Ishikawa (cell line): ENCODE results near the gene GNAL.

Experiments
- CEBPB ChIP-seq: IDR thresholded peaks from 2 replicates; pipeline ENCODE4 v1.6.1; 2012
- CREB1 ChIP-seq: IDR thresholded peaks from 2 replicates; pipeline ENCODE4 v1.6.1; 2012; ENCODE audit warnings: low read depth
- EGR1 ChIP-seq: IDR thresholded peaks from 2 replicates; pipeline ENCODE4 v1.6.1; 2012
- EP300 ChIP-seq: IDR thresholded peaks from 2 replicates; pipeline ENCODE4 v1.6.1; 2012; ENCODE audit warnings: borderline replicate concordance
- FOXM1 ChIP-seq: IDR thresholded peaks from 2 replicates; pipeline ENCODE4 v1.6.1; 2012; ENCODE audit warnings: low read depth, borderline replicate concordance
- NFIC ChIP-seq: IDR thresholded peaks from 2 replicates; pipeline ENCODE4 v1.6.1; 2012
- RAD21 ChIP-seq: IDR thresholded peaks from 2 replicates; pipeline ENCODE4 v1.6.1; 2012; ENCODE audit warnings: low read depth
- TAF1 ChIP-seq: IDR thresholded peaks from 2 replicates; pipeline ENCODE4 v1.6.1; 2012; ENCODE audit warnings: low read depth, mild to moderate bottlenecking
- TCF12 ChIP-seq: IDR thresholded peaks from 2 replicates; pipeline ENCODE4 v1.6.1; 2012; ENCODE audit warnings: low read depth
- TEAD4 ChIP-seq: IDR thresholded peaks from 2 replicates; pipeline ENCODE4 v1.6.1; 2012
- YY1 ChIP-seq: IDR thresholded peaks from 2 replicates; pipeline ENCODE4 v1.6.1; 2012; ENCODE audit warnings: low read depth
- ZBTB7A ChIP-seq: IDR thresholded peaks from 2 replicates; pipeline ENCODE4 v1.6.1; 2012; ENCODE audit warnings: low read depth
- TF ChIP-seq, protein P1 (sequence below): IDR thresholded peaks from 2 replicates; pipeline ENCODE4 v1.6.1; 2012; ENCODE audit warnings: low read depth, mild to moderate bottlenecking
- TF ChIP-seq, protein P2 (sequence below): IDR thresholded peaks from 2 replicates; pipeline ENCODE4 v1.6.1; 2012
- TF ChIP-seq, protein P3 (sequence below): IDR thresholded peaks from 2 replicates; pipeline ENCODE4 v1.6.1; 2012

GNAL gene

DNA sequence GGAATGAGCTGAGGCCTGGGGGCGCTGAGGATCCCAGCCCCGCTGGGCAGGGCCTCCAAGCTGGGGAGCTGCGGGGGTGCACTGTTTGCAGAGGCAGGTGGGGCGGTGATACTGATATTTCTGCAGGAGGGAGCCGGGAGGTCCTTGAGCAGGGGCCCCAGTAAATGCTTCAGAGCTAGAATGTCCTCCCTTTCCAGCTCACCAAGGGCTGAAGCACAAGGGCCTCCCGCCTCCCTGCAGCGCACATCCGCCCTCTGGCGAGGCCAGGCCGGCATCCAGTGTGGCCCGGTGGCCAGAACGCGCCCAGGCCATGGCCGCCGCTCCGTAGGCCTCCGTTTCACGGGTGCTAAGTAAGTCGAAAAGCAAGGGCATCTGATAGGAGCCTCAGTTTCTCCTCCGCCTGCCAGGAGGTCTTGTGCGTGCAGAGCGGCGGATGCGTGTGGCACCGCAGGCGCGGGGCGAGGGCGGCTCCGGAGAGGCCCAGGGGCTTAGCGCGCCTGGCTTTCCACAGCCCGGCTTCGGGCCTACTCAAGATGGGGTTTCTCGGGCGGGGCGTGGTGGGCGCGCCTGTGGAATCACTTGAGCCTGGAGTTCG, 132.7 kb downstream of the GNAL start:
- TF ChIP-seq, protein P1, sequence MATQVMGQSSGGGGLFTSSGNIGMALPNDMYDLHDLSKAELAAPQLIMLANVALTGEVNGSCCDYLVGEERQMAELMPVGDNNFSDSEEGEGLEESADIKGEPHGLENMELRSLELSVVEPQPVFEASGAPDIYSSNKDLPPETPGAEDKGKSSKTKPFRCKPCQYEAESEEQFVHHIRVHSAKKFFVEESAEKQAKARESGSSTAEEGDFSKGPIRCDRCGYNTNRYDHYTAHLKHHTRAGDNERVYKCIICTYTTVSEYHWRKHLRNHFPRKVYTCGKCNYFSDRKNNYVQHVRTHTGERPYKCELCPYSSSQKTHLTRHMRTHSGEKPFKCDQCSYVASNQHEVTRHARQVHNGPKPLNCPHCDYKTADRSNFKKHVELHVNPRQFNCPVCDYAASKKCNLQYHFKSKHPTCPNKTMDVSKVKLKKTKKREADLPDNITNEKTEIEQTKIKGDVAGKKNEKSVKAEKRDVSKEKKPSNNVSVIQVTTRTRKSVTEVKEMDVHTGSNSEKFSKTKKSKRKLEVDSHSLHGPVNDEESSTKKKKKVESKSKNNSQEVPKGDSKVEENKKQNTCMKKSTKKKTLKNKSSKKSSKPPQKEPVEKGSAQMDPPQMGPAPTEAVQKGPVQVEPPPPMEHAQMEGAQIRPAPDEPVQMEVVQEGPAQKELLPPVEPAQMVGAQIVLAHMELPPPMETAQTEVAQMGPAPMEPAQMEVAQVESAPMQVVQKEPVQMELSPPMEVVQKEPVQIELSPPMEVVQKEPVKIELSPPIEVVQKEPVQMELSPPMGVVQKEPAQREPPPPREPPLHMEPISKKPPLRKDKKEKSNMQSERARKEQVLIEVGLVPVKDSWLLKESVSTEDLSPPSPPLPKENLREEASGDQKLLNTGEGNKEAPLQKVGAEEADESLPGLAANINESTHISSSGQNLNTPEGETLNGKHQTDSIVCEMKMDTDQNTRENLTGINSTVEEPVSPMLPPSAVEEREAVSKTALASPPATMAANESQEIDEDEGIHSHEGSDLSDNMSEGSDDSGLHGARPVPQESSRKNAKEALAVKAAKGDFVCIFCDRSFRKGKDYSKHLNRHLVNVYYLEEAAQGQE, result no peak
- no peak for TF ChIP-seq ZBTB7A
- TF ChIP-seq FOXM1, result no peak
- TF ChIP-seq CREB1, result no peak
- no peak for TF ChIP-seq TCF12
- no peak for TF ChIP-seq RAD21
- TF ChIP-seq, protein P2, sequence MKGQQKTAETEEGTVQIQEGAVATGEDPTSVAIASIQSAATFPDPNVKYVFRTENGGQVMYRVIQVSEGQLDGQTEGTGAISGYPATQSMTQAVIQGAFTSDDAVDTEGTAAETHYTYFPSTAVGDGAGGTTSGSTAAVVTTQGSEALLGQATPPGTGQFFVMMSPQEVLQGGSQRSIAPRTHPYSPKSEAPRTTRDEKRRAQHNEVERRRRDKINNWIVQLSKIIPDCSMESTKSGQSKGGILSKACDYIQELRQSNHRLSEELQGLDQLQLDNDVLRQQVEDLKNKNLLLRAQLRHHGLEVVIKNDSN, result no peak
- TF ChIP-seq, protein P3, sequence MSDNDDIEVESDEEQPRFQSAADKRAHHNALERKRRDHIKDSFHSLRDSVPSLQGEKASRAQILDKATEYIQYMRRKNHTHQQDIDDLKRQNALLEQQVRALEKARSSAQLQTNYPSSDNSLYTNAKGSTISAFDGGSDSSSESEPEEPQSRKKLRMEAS, result no peak
- TF ChIP-seq TAF1, result no peak
- no peak for TF ChIP-seq TEAD4
- no peak for TF ChIP-seq EP300
- TF ChIP-seq YY1, result no peak
- TF ChIP-seq EGR1, result no peak
- TF ChIP-seq CEBPB, result no peak
- no peak for TF ChIP-seq NFIC

DNA sequence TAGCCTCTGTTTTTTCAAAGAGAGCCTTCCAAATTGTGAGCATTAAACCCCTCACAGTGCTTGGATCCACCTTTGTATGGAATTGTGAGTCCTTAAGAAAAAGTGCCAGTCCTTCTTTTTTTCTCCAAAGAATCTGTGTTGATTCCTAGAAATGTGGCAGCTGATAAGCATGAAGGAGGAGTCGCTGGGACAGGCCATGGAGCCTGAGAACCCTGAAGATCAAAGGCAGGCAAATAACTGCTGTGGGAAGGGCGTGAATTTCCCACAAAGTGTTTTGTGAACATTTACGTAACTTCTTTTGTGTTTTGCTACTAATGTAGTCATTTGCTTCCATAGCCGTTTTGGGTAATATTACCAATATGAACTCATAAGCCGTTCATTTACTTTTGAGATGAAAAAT, 134.5 kb downstream of the GNAL start:
- no peak for TF ChIP-seq FOXM1
- TF ChIP-seq EP300, result no peak

DNA sequence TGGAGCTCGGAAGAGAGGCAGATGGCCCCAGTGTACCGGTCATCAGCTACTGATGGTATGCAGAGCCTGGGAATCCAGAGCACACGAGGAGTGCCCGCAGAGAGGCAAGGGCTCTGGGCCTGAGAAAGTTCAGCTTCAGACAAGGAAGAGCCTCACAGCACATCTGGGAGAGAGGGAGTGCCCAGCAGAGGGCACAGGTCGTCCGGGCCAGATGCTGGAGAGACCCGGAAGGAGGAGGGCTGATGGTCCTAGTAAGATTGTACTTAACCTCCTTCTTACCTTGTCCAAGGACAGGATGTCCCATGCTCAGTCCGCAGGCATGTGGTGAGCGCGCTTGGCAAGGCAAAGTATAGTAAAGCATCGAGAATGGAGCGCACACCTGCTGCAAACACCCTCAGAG, 137.8 kb downstream of the GNAL start:
- TF ChIP-seq TAF1, result no peak
- no peak for TF ChIP-seq RAD21

DNA sequence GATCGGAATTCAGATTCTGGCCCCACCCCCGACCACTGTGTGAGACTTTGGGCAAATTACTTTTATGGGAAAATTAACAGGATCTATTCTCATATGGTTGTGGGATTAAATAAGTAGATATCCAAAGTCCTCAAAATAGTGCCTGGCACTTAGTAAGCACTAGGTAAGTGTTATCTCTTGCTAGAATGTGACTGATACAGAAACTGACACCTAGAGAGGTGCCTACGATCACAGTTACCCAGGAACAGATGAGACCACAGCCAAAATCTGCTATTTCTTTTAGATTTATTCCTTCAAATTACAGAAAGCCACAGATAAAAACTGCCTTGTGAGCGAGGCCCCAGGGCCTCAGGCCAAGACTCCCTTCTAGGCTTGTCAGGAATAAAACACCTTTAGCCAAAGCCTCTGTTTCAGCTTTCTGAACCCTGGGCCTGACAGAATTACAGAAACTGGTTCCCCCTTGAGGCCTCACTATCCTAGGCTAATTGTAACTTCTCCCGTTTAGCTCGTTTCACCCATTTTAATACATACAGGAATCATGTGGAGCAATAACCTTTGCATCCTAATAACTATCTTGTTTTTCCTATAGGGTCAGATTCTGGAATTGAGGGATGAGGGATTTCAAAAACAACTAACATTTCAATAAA, 139.8 kb downstream of the GNAL start:
- no peak for TF ChIP-seq TEAD4
- no peak for TF ChIP-seq RAD21
- TF ChIP-seq TAF1, result no peak
- TF ChIP-seq, protein P1, result no peak
- TF ChIP-seq ZBTB7A, result no peak
- TF ChIP-seq, protein P2, result no peak
- TF ChIP-seq NFIC, result no peak
- TF ChIP-seq CEBPB, result no peak
- TF ChIP-seq TCF12, result no peak
- TF ChIP-seq CREB1, result no peak
- TF ChIP-seq EGR1, result no peak
- no peak for TF ChIP-seq YY1
- TF ChIP-seq, protein P3, result no peak
- no peak for TF ChIP-seq EP300

DNA sequence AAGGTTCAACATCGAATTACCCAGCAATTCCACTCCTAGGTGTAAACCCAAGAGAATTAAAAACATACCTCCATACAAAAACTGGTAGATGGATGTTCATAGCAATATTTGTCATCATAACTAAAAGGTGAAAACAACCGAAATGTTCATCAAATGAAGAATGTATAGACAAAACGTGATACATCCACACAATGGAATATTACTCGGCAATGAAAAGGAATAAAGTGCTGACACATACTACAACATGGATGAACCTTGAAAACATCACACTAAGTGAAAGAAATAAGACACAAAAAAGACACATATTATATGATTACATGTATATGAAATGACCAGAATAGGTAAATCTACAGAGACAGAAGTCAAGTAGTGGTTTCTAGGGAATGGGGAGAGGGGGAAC, 141.5 kb downstream of the GNAL start:
- no peak for TF ChIP-seq FOXM1
- TF ChIP-seq, protein P3, result no peak
- no peak for TF ChIP-seq TAF1
- no peak for TF ChIP-seq YY1
- TF ChIP-seq, protein P2, result no peak
- TF ChIP-seq CREB1, result no peak
- no peak for TF ChIP-seq RAD21
- no peak for TF ChIP-seq CEBPB
- no peak for TF ChIP-seq EGR1
- TF ChIP-seq, protein P1, result no peak
- TF ChIP-seq EP300, result no peak
- no peak for TF ChIP-seq TEAD4
- TF ChIP-seq ZBTB7A, result no peak
- no peak for TF ChIP-seq NFIC
- no peak for TF ChIP-seq TCF12
